NB4 (cell line): ENCODE measurements around the gene SOX9.

Experiments used
- MYC ChIP-seq: IDR thresholded peaks from 2 replicates; pipeline ENCODE4 v1.6.1; 2011; ENCODE audit warnings: low read depth, low read length
- POLR2A ChIP-seq: IDR thresholded peaks from 2 replicates; pipeline ENCODE4 v1.6.1; 2011; ENCODE audit warnings: mild to moderate bottlenecking; ENCODE audit not compliant: insufficient read length; ENCODE audit errors: extremely low read depth
- TF ChIP-seq, protein P1 (sequence below): IDR thresholded peaks from one replicate; pipeline ENCODE4 v1.5.1; 2012; ENCODE audit warnings: low read depth, low read length

DNA sequence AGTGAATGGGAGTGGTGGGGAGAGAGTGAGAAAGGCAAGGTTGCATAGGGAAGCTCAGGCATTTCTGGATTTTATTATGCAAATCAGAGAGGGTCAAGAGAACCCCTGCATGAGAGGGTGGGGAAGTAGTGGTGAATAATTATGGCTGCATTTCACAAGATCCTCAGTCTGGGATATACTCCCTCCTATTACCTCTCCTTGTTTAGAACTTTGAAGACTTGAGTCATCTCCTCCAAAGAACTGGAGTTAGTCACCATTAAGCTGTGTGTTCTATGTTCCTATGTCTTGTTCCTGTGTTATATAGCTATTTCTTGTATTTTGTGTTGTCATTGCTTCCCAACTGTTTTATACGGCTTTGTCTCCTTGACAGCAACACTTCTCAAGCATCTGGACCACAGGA, 18.4 kb downstream of the SOX9 start:
- TF ChIP-seq, protein P1, sequence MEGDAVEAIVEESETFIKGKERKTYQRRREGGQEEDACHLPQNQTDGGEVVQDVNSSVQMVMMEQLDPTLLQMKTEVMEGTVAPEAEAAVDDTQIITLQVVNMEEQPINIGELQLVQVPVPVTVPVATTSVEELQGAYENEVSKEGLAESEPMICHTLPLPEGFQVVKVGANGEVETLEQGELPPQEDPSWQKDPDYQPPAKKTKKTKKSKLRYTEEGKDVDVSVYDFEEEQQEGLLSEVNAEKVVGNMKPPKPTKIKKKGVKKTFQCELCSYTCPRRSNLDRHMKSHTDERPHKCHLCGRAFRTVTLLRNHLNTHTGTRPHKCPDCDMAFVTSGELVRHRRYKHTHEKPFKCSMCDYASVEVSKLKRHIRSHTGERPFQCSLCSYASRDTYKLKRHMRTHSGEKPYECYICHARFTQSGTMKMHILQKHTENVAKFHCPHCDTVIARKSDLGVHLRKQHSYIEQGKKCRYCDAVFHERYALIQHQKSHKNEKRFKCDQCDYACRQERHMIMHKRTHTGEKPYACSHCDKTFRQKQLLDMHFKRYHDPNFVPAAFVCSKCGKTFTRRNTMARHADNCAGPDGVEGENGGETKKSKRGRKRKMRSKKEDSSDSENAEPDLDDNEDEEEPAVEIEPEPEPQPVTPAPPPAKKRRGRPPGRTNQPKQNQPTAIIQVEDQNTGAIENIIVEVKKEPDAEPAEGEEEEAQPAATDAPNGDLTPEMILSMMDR = no peak
- no peak for TF ChIP-seq POLR2A
- no peak for TF ChIP-seq MYC
